K562 (cell line): ENCODE measurements around the gene SEZ6L. TPM values are rescaled to one million over a fixed set of nuclear protein-coding genes. Genes with fewer than 3 reads are reported as not detected.

Experiments
- ATAC-seq: fragments of 200-7000 bp; cut with Tn5 transposase; 3 replicates; pipeline ENCODE4 v1.9.1; 2020; ENCODE audit warnings: moderate library complexity
- BruUV-seq: library from RNA; stranded (reverse); fragments of 400-500 nt; replicated peaks from 2 replicates; lab custom pipeline; 2021; lab: Mats Ljungman, UMichigan
- CTCF ChIA-PET: fragments of 300-600 bp; formaldehyde crosslinking; extraction: SDS; loops from one replicate; lab custom pipeline; 2021; ENCODE audit warnings: low intra/inter-chr PET ratio; lab: Yijun Ruan, JAX
- POLR2A ChIA-PET: fragments of 300-600, 350-650 bp; sonication (Branson Sonifier 250); formaldehyde crosslinking; extraction: SDS; loops from one replicate; lab custom pipeline; 2021; ENCODE audit warnings: antibody characterized with exemption, inconsistent platforms; lab: Yijun Ruan, JAX
- DNase-seq, 4 experiments: peaks; one replicate each; pipeline versions ENCODE4 v3.0.0 to v3.0.0-alpha.2; 2011 to 2018; ENCODE audit warnings: low spot score in 3 of 4, mixed read lengths in 3 of 4; ENCODE audit errors: extremely low read depth in 1 of 4
- FAIRE-seq: peaks from 2 replicates; lab custom pipeline; 2011; peaks lifted over from hg19 to GRCh38; lab: Jason Lieb, UNC
- H2AFZ ChIP-seq: 2 replicates; pipeline ENCODE4 v1.6.0; 2011; ENCODE audit warnings: low read depth, low read length, control low read depth, inconsistent platforms
- H3K27ac ChIP-seq: fragments of 200-600 bp; 3 replicates; pipeline ENCODE4 v1.8.0; 2011; ENCODE audit warnings: low read depth, mild to moderate bottlenecking, control low read depth, inconsistent platforms, low read length, moderate library complexity, mixed read lengths; ENCODE audit errors: extremely low read depth
- H3K27me3 ChIP-seq, 2 experiments: fragments of 300-600 bp in 1 of 2; 2 replicates in 1 of 2; 3 replicates in 1 of 2; pipeline versions ENCODE4 v1.6.0 to v1.8.0; 2011; ENCODE audit warnings: inconsistent platforms in 2 of 2, low read length in 2 of 2, mild to moderate bottlenecking in 1 of 2, mixed read lengths in 1 of 2, moderate library complexity in 1 of 2; ENCODE audit not compliant: control insufficient read depth in 2 of 2, insufficient read depth in 2 of 2
- H3K36me3 ChIP-seq: fragments of 300-600 bp; 3 replicates; pipeline ENCODE4 v1.8.0; 2011; ENCODE audit warnings: mild to moderate bottlenecking, low read length, inconsistent platforms; ENCODE audit not compliant: control insufficient read depth, insufficient read depth
- H3K4me1 ChIP-seq, 2 experiments: fragments of 200-600 bp in 1 of 2; replicated peaks in 1 of 2; 2 replicates in 1 of 2; 3 replicates in 1 of 2; pipeline versions ENCODE4 v1.5.1 to v1.8.0; 2011; ENCODE audit warnings: inconsistent platforms in 2 of 2, low read length in 2 of 2, mild to moderate bottlenecking in 1 of 2, mixed read lengths in 1 of 2, moderate library complexity in 1 of 2; ENCODE audit not compliant: control insufficient read depth in 2 of 2, insufficient read depth in 2 of 2
- H3K4me2 ChIP-seq: 2 replicates; pipeline ENCODE4 v1.6.1; 2011; ENCODE audit warnings: low read length, control low read depth, inconsistent platforms, mixed read lengths; ENCODE audit not compliant: insufficient read depth
- H3K4me3 ChIP-seq: fragments of 200-600 bp; sonication (generic), shearing (Covaris generic); 2 replicates; pipeline ENCODE4 v1.5.1; 2016; ENCODE audit warnings: control low read depth, inconsistent platforms
- H3K79me2 ChIP-seq: fragments of 200-600 bp; 3 replicates; pipeline ENCODE4 v1.8.0; 2011; ENCODE audit warnings: low read length, inconsistent platforms; ENCODE audit not compliant: control insufficient read depth, insufficient read depth
- H3K9ac ChIP-seq, 2 experiments: 2 replicates each; pipeline versions ENCODE4 v1.6.0 to v1.6.1; 2011; ENCODE audit warnings: low read depth in 2 of 2, low read length in 2 of 2, control low read depth in 1 of 2, inconsistent platforms in 1 of 2, mild to moderate bottlenecking in 1 of 2, mixed read lengths in 1 of 2; ENCODE audit not compliant: insufficient read depth in 1 of 2
- H3K9me1 ChIP-seq: one replicate; pipeline ENCODE4 v1.6.0; 2011; ENCODE audit warnings: inconsistent platforms, mild to moderate bottlenecking, low read length, moderate library complexity; ENCODE audit not compliant: control insufficient read depth, insufficient read depth
- H3K9me3 ChIP-seq: replicated peaks from 2 replicates; pipeline ENCODE4 v1.5.1; 2011; ENCODE audit warnings: low read depth, low read length, inconsistent platforms; ENCODE audit not compliant: control insufficient read depth, insufficient read depth
- H4K20me1 ChIP-seq: replicated peaks from 2 replicates; pipeline ENCODE4 v1.6.1; 2011; ENCODE audit warnings: low read length, inconsistent platforms, mixed read lengths; ENCODE audit not compliant: control insufficient read depth, insufficient read depth
- CBX5 ChIP-seq: IDR thresholded peaks from 2 replicates; pipeline ENCODE4 v1.6.1; 2014; ENCODE audit warnings: low read depth, borderline replicate concordance
- KAT8 ChIP-seq: fragments of 450-650 bp; IDR thresholded peaks from 2 replicates; pipeline ENCODE4 v1.6.1; 2016; ENCODE audit warnings: low read depth, mild to moderate bottlenecking
- MAFF ChIP-seq: IDR thresholded peaks from 2 replicates; pipeline ENCODE4 v1.6.1; 2012; ENCODE audit warnings: low read length, improper control_type of control experiment
- MITF ChIP-seq: IDR thresholded peaks from 2 replicates; pipeline ENCODE4 v1.6.1; 2014; ENCODE audit warnings: antibody characterized with exemption
- RCOR1 ChIP-seq, 2 experiments: IDR thresholded peaks; 2 replicates each; pipeline ENCODE4 v1.6.1; 2012; ENCODE audit warnings: low read depth in 2 of 2, low read length in 2 of 2, borderline replicate concordance in 1 of 2, improper control_type of control experiment in 1 of 2
- THRAP3 ChIP-seq: fragments of 450-650 bp; IDR thresholded peaks from 2 replicates; pipeline ENCODE4 v1.6.1; 2016; ENCODE audit warnings: mild to moderate bottlenecking, inconsistent platforms, borderline replicate concordance
- ZBTB40 ChIP-seq, 2 experiments: fragments of 450-650 bp in 1 of 2; sonication (generic) in 1 of 2; formaldehyde crosslinking in 1 of 2; IDR thresholded peaks; 2 replicates each; pipeline versions ENCODE4 v1.7.1 to v1.9.0; 2016 to 2022; ENCODE audit warnings: inconsistent platforms in 1 of 2, mild to moderate bottlenecking in 1 of 2, missing genetic modification reagents in 1 of 2
- ZNF274 ChIP-seq: IDR thresholded peaks from 2 replicates; pipeline ENCODE4 v1.6.1; 2011; ENCODE audit warnings: low read depth, mild to moderate bottlenecking, low read length, moderate library complexity, borderline replicate concordance
- WGBS: fragments of 100-300 bp; shearing (Covaris generic); methylation state at CpG from one replicate; pipeline ENCODE4 v1.1.6; 2016; ENCODE audit warnings: low coverage, mixed read lengths; ENCODE audit not compliant: insufficient coverage; ENCODE audit errors: missing lambda C conversion rate; 5-methylcytosine and 5-hydroxymethylcytosine counted together
- in situ Hi-C: fragments of 300-500 bp; cut with MboI; formaldehyde crosslinking; loops from 4 replicates; pipeline ENCODE4 v1.15.0; 2018; ENCODE audit warnings: inconsistent platforms, mixed read lengths
- intact Hi-C: fragments of 100-400 bp; cut with micrococcal nuclease; formaldehyde crosslinking; loops from 2 replicates; pipeline ENCODE4 v1.14.2; 2022
- polyA plus RNA-seq, 8 experiments: library from polyadenylated mRNA; depleted of rRNA in 4 of 8; stranded (reverse) in 5 of 8; unstranded in 3 of 8; fragments of >200 nt; fragmentation: Nextera tagmentation in 2 of 8; fragmentation: Illumina TruSeq in 1 of 8; extraction: Ambion mirVana in 2 of 8; extraction: Trizol in 1 of 8; gene quantifications; 2 replicates each; pipeline versions ENCODE4 v1.2.1 to v1.2.3, GENCODE V29; 2011 to 2014; ENCODE audit warnings: inconsistent platforms in 1 of 8, missing spikeins in 1 of 8
- total RNA-seq, 7 experiments: library from RNA; depleted of rRNA in 6 of 7; stranded (reverse); fragments of >200 nt in 6 of 7; fragmentation: Illumina TruSeq in 2 of 7; extraction: Trizol in 2 of 7; gene quantifications; 2 replicates each; pipeline versions ENCODE4 v1.2.1 to v1.2.3, GENCODE V29; 2011 to 2021; ENCODE audit warnings: low replicate concordance in 1 of 7
- TF ChIP-seq, protein P1 (sequence below): fragments of 450-650 bp; formaldehyde crosslinking; IDR thresholded peaks from 2 replicates; pipeline ENCODE4 v1.4.0; 2020; ENCODE audit warnings: mild to moderate bottlenecking, moderate library complexity

The SEZ6L gene
- total and polyA plus RNA-seq, 9 of the 15 experiments (the other 6 are each of a cell fraction or from before 2014, with no cell fraction given), result not detected

DNA sequence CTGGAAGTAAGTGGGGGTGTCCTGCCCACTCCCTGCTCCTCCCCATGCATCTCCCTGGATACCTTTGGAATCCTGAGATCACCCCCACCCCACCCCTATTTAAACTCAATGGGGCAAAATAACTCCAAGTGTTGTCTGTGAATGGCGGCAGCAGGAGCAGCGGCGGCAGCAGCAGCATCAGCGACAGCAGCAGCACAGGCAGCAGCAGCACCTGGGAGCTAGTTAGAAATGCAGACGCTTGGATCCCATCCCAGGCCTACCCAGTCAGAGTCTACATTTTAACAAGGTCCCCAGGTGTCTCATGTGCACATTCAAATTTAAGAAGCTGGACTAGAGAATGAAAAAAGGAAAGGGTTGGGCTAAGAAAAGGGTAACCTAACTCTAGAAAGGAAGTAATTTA lies 82.6 kb downstream of the SEZ6L start:
- no TSS peak for BruUV-seq
- Histone ChIP-seq H3K9ac (no peak overlapping the region), H3K9me3 (no peaks in the 10 kb centered on the region), H2AFZ (no peak overlapping the region), H3K4me2 (no peak overlapping the region), H4K20me1 (no peaks in the 10 kb centered on the region), H3K27ac (no peak overlapping the region), H3K27me3 (no peaks in the 10 kb centered on the region), H3K79me2 (no peaks in the 10 kb centered on the region), H3K4me3 (no peak overlapping the region), H3K9me1 (no peaks in the 10 kb centered on the region), H3K36me3 (no peaks in the 10 kb centered on the region), H3K4me1 (no peaks in the 10 kb centered on the region)
- WGBS, result 0% methylated on average over 5 of the region's 5 CpGs
- ChIA-PET POLR2A (no interaction called here), CTCF (no interaction called here)
- intact Hi-C loops, result no loop called here
- no peak for ATAC-seq
- in situ Hi-C loops, result no loop called here
- no peak for FAIRE-seq
- DNase-seq, result no peak
- TF ChIP-seq CBX5 (no peak), MITF (no peak), ZNF274 (no peak), ZBTB40 (IDR thresholded peaks at IDR 0.05) (no peak), ZBTB40 (CRISPR knock-in tag; IDR thresholded peaks at IDR 0.05) (no peak), RCOR1 (IDR thresholded peaks at IDR 0.05; ENCODE audit: borderline replicate concordance in 1 of 2, low read depth in 2 of 2, low read length in 2 of 2) (no peak), THRAP3 (no peak), KAT8 (no peak), MAFF (no peak)
- TF ChIP-seq, protein P1, sequence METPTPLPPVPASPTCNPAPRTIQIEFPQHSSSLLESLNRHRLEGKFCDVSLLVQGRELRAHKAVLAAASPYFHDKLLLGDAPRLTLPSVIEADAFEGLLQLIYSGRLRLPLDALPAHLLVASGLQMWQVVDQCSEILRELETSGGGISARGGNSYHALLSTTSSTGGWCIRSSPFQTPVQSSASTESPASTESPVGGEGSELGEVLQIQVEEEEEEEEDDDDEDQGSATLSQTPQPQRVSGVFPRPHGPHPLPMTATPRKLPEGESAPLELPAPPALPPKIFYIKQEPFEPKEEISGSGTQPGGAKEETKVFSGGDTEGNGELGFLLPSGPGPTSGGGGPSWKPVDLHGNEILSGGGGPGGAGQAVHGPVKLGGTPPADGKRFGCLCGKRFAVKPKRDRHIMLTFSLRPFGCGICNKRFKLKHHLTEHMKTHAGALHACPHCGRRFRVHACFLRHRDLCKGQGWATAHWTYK (CRISPR knock-in tag), result no peak
